22Rv1 (cell line): ENCODE data around the gene NT5DC2.

Source experiments
- H3K27ac ChIP-seq: fragments of 450-650 bp; 2 replicates; pipeline ENCODE4 v1.5.1; 2017
- CTCF ChIP-seq: fragments of 450-650 bp; IDR thresholded peaks from 2 replicates; pipeline ENCODE4 v1.5.1; 2017; ENCODE audit warnings: mild to moderate bottlenecking
- ZFX ChIP-seq: fragments of 450-650 bp; IDR thresholded peaks from 2 replicates; pipeline ENCODE4 v1.6.1; 2017; ENCODE audit warnings: antibody characterized with exemption, borderline replicate concordance

Gene NT5DC2

DNA sequence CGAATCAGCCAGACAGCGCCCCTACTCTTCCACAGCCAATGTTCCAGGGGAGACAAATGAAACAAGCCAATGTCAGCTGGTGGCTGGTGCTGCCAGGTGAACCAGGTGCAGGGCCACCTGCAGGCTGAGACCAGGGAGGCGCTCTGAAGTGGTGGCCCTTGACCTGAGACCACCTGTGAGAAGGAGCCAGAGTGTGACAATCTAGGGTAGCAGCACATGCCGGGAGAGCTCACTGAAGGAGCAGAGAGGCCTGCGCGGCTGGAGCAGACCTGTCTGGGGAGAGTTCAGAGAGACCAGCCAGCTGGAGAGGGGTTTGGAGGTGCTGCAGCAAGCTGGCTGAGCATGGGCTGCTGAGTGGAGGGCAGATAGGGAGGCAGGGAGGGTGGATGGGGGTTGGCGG, 39.2 kb downstream of the NT5DC2 start:
- no peak overlapping the region for H3K27ac ChIP-seq
- no peak for TF ChIP-seq CTCF
- no peak for TF ChIP-seq ZFX

- TF ChIP-seq CTCF (no peak), ZFX (no peak)
Measured at GRCh38 chr3:52493232-52494017, 40.2 kb downstream of the NT5DC2 start.

DNA sequence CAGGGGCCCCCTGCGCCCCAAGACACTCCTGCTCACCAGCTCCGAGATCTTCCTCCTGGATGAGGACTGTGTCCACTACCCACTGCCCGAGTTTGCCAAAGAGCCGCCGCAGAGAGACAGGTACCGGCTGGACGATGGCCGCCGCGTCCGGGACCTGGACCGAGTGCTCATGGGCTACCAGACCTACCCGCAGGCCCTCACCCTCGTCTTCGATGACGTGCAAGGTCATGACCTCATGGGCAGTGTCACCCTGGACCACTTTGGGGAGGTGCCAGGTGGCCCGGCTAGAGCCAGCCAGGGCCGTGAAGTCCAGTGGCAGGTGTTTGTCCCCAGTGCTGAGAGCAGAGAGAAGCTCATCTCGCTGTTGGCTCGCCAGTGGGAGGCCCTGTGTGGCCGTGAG, 41.6 kb downstream of the NT5DC2 start:
- no peak for TF ChIP-seq ZFX
- no peak for TF ChIP-seq CTCF
- H3K27ac ChIP-seq = no peak overlapping the region

More at GRCh38 chr3:52493232-52494017, 40.2 kb downstream of the NT5DC2 start:
- no peak overlapping the region for H3K27ac ChIP-seq

DNA sequence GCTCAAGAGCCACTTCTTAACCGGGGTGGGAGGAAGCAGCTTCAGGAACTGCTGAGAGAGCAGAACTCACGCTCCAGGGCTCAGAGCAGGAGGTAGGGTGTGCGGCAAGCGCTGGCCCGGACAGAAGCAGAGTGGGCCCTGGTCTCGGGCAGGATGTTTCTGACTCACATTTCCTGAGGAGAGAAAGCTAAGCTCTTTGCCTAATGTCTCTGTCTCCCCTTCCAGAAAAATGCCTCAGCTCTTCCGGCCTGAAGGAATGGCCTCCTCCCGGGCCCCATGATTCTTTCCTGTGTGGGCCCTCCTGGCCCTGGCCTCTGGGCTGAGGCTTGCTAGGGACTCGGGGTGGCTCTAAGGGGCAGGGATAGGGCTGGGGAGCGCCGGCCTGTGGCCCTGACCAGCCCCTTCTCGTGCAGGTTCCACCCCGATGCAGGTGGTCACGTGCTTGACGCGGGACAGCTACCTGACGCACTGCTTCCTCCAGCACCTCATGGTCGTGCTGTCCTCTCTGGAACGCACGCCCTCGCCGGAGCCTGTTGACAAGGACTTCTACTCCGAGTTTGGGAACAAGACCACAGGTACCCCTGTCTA, 42.6 kb downstream of the NT5DC2 start:
- TF ChIP-seq ZFX (no peak), CTCF (no peak)

GRCh38 chr3:52490035-52490938, 43.4 kb downstream of the NT5DC2 start:
- H3K27ac ChIP-seq = no peak overlapping the region
- TF ChIP-seq ZFX (no peak), CTCF (no peak)

More for the DNA sequence above, 42.6 kb downstream of the NT5DC2 start:
- no peak overlapping the region for H3K27ac ChIP-seq

DNA sequence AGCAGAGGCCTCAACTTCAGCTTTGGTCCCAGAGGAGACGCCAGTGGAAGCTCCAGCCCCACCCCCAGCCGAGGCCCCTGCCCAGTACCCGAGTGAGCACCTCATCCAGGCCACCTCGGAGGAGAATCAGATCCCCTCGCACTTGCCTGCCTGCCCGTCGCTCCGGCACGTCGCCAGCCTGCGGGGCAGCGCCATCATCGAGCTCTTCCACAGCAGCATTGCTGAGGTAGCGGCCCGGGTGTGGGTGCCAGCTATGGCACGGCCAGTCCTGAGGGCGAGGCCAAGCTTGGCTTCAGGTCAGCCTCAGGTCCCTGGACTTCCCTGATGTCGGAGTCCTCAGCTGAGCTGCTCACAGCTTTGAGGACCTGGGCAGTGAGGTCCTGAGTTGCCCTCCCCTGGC, 44.2 kb downstream of the NT5DC2 start:
- TF ChIP-seq CTCF (no peak), ZFX (no peak)
- no peak overlapping the region for H3K27ac ChIP-seq
